ENCODE measurements around the gene GRIP1.

The GRIP1 gene

DNA sequence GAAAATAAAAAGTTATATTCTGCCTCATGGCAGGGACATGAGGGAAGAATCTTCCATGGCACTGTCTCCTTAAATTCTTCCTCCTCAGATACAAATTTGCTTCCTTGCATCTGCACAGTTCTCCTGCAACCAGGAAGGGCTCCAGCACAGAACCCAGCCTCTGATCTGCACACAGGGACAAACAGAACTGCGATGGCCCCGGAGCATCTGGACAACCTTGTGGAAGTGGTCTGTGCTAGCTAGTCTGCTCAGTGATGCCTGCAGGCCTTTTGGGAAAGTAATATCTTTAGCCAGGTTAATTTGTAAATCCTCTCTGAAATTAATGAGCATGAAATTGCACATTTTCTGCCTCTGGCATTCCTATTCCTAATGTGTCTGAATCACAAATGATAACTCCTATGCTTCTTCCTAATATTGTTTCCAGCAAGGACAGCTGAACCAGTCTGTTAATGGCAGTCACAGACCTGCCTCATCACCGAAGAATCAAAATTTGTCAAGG is 74.8 kb downstream of the GRIP1 start:
- no peak overlapping the region for H3K4me2 ChIP-seq (ENCODE audit: insufficient read depth, low read length)
- H3K27me3 ChIP-seq (ENCODE audit: insufficient read depth, low read length, poor library complexity) = no peaks in the 10 kb centered on the region
- H3K79me2 ChIP-seq (ENCODE audit: insufficient read depth, low read length) = no peaks in the 10 kb centered on the region
- no peak overlapping the region for H3K9ac ChIP-seq (ENCODE audit: low read depth, low read length)
- no peak overlapping the region for H3K4me3 ChIP-seq (ENCODE audit: low read depth in 1 of 2, low read length in 2 of 2)
- no peak overlapping the region for H3K27ac ChIP-seq (ENCODE audit: low read length)
- no peak for DNase-seq
- H4K20me1 ChIP-seq (ENCODE audit: insufficient read depth, low read length) = no peaks in the 10 kb centered on the region
- no peaks in the 10 kb centered on the region for H3K36me3 ChIP-seq (ENCODE audit: insufficient read depth, low read length)
- H3K9me3 ChIP-seq (ENCODE audit: insufficient read depth, low read length, severe bottlenecking) = no peaks in the 10 kb centered on the region
- no peak overlapping the region for H2AFZ ChIP-seq (ENCODE audit: low read depth, low read length)
- TF ChIP-seq EZH2 (IDR thresholded peaks at IDR 0.05; ENCODE audit: borderline replicate concordance, low read depth, low read length, severe bottlenecking) = no peak
- TF ChIP-seq, protein P1, sequence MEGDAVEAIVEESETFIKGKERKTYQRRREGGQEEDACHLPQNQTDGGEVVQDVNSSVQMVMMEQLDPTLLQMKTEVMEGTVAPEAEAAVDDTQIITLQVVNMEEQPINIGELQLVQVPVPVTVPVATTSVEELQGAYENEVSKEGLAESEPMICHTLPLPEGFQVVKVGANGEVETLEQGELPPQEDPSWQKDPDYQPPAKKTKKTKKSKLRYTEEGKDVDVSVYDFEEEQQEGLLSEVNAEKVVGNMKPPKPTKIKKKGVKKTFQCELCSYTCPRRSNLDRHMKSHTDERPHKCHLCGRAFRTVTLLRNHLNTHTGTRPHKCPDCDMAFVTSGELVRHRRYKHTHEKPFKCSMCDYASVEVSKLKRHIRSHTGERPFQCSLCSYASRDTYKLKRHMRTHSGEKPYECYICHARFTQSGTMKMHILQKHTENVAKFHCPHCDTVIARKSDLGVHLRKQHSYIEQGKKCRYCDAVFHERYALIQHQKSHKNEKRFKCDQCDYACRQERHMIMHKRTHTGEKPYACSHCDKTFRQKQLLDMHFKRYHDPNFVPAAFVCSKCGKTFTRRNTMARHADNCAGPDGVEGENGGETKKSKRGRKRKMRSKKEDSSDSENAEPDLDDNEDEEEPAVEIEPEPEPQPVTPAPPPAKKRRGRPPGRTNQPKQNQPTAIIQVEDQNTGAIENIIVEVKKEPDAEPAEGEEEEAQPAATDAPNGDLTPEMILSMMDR (IDR thresholded peaks at IDR 0.05; ENCODE audit: borderline replicate concordance, extremely low read depth, low read length, poor library complexity, severe bottlenecking) = no peak
- no peak for ATAC-seq (ENCODE audit: insufficient read depth, low read depth)
- H3K4me1 ChIP-seq (ENCODE audit: insufficient read depth, low read length) = peaks cover 8% of the 10 kb centered on the region; the same call in 1 of the 2 replicates

DNA sequence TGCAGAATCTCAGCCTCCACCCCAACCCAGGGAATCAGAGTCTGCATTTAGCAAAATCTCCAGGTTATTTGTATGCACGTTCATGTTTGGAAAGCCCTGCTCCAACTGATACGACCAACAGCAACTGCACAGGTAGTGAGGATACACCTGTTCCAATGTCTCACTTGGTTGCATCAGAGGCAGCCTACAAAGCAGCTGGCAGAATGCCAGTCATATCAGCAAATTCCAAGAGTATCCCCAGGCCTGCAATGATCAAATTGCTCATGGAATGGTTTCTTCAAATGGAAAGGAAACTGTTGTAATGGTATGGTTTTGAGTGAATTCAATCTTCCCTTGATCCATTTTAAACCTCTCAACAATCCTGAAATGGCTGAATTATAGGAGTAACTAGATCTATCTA is 75.4 kb downstream of the GRIP1 start:
- TF ChIP-seq, protein P1 (IDR thresholded peaks at IDR 0.05; ENCODE audit: borderline replicate concordance, extremely low read depth, low read length, poor library complexity, severe bottlenecking) = no peak
- no peak for TF ChIP-seq EZH2 (IDR thresholded peaks at IDR 0.05; ENCODE audit: borderline replicate concordance, low read depth, low read length, severe bottlenecking)
- H3K27ac ChIP-seq (ENCODE audit: low read length) = no peak overlapping the region
- peaks cover 8% of the 10 kb centered on the region; the same call in 1 of the 2 replicates for H3K4me1 ChIP-seq (ENCODE audit: insufficient read depth, low read length)
- H3K4me2 ChIP-seq (ENCODE audit: insufficient read depth, low read length) = no peak overlapping the region
- H3K27me3 ChIP-seq (ENCODE audit: insufficient read depth, low read length, poor library complexity) = no peaks in the 10 kb centered on the region
- no peak overlapping the region for H3K9ac ChIP-seq (ENCODE audit: low read depth, low read length)
- no peaks in the 10 kb centered on the region for H4K20me1 ChIP-seq (ENCODE audit: insufficient read depth, low read length)
- H2AFZ ChIP-seq (ENCODE audit: low read depth, low read length) = no peak overlapping the region
- H3K4me3 ChIP-seq (ENCODE audit: low read depth in 1 of 2, low read length in 2 of 2) = no peak overlapping the region
- no peaks in the 10 kb centered on the region for H3K79me2 ChIP-seq (ENCODE audit: insufficient read depth, low read length)
- no peaks in the 10 kb centered on the region for H3K36me3 ChIP-seq (ENCODE audit: insufficient read depth, low read length)
- ATAC-seq (ENCODE audit: insufficient read depth, low read depth) (no peak), DNase-seq (no peak)
- H3K9me3 ChIP-seq (ENCODE audit: insufficient read depth, low read length, severe bottlenecking) = no peaks in the 10 kb centered on the region

DNA sequence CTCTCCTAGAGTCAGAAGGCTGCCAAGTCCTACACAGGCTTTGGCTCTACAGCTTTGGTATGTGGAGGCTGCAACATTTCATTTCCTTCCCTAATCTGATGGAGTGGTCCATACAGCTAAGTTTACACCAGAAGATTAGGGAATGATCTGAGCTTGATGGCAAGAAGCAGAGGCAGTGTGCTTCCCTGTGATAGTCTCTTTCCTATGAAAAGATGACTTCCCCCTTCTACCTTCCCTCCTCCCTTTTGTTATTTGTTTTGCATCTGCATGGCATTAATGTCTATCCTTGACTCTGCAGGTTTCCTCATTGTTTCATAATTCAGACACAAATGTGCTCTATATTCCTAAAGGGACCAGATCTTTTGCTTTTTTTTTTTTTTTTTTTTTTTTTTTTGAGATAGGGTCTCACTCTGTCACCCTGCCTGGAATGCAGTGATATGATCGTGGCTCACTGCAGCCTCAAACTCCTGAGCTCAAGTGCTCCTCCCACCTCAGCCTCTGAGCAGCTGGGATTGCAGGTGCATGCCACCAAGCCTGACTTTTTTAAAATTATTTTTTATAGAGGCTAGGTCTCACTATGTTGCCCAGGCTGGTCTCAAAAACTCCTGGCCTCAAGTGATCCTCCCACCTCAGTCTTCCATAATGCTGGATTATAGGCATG is 76.3 kb downstream of the GRIP1 start:
- peaks cover 8% of the 10 kb centered on the region; the same call in 1 of the 2 replicates for H3K4me1 ChIP-seq (ENCODE audit: insufficient read depth, low read length)
- DNase-seq = no peak

More for the DNA sequence above, 76.3 kb downstream of the GRIP1 start:
- Histone ChIP-seq H3K9ac (ENCODE audit: low read depth, low read length) (no peak overlapping the region), H3K79me2 (ENCODE audit: insufficient read depth, low read length) (no peaks in the 10 kb centered on the region), H4K20me1 (ENCODE audit: insufficient read depth, low read length) (no peaks in the 10 kb centered on the region), H3K27ac (ENCODE audit: low read length) (no peak overlapping the region), H3K4me2 (ENCODE audit: insufficient read depth, low read length) (no peak overlapping the region), H2AFZ (ENCODE audit: low read depth, low read length) (no peak overlapping the region), H3K9me3 (ENCODE audit: insufficient read depth, low read length, severe bottlenecking) (no peaks in the 10 kb centered on the region), H3K4me3 (ENCODE audit: low read depth in 1 of 2, low read length in 2 of 2) (no peak overlapping the region), H3K36me3 (ENCODE audit: insufficient read depth, low read length) (no peaks in the 10 kb centered on the region), H3K27me3 (ENCODE audit: insufficient read depth, low read length, poor library complexity) (no peaks in the 10 kb centered on the region)
- no peak for ATAC-seq (ENCODE audit: insufficient read depth, low read depth)
- no peak for TF ChIP-seq EZH2 (IDR thresholded peaks at IDR 0.05; ENCODE audit: borderline replicate concordance, low read depth, low read length, severe bottlenecking)
- TF ChIP-seq, protein P1 (IDR thresholded peaks at IDR 0.05; ENCODE audit: borderline replicate concordance, extremely low read depth, low read length, poor library complexity, severe bottlenecking) = no peak

All from DND-41 (cell line).